Daoy (cell line): ENCODE data around the gene EPHA4. TPM values are rescaled to one million over a fixed set of nuclear protein-coding genes. Genes with fewer than 3 reads are reported as not detected.

Source experiments
- DNase-seq: peaks from one replicate; pipeline ENCODE4 v3.0.0-alpha.2; 2015; ENCODE audit warnings: low read depth
- total RNA-seq: library from RNA; depleted of rRNA; stranded (reverse); fragments of >200 nt; shearing (Covaris generic); gene quantifications from 2 replicates; pipeline ENCODE4 v1.2.3, GENCODE V29; 2014

Gene EPHA4
- total RNA-seq, 1 experiment from 2014 or later = 7.5 TPM

DNA sequence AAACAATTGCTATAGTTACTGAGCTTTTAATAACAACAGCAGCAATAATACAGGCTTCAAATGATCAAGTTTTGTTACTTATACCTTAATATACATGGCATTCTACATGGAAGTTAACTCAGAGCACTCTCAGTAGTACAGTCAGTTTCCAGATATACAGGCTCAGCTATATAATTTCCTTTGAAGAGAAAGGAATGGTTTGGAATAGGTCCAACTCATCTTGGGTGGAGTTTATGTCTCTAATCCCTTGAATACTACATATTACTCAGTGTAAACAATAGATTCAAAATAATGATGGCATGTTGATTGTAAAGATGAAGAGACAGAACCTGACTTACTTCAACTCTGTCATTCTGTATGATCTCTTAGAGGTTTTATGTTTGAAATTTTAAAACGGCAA, 174.9 kb downstream of the EPHA4 start:
- no peak for DNase-seq

DNA sequence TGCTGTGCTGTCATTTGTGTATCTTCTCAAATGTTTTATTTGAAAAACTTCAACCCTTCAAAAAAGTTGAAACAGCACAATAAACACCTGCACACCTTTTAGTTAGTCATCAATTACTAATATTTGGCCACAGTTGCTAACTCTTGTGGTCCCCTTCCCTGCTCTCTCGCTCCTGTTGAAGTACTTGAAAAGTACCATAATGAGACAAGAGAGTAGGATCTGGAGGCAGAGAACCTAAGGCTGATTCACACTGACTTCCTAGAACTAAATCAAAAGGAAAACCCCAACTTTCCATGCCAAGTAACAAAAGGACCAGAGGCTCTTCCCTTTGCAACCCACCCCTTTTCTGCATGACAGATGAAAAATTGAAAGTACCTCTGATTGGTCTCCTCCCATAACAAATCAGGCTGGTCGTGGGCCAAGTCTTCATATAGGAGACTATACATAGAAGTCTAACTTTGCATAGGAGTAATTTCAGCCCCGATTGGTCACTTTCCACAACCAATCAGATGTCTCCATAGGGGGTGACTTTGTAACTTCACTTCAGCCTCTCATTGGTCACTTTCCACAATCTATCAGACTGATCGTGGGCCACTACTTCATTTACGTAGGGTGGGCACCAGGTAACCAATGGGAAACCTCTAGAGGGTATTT, 179.7 kb downstream of the EPHA4 start:
- DNase-seq = no peak

DNA sequence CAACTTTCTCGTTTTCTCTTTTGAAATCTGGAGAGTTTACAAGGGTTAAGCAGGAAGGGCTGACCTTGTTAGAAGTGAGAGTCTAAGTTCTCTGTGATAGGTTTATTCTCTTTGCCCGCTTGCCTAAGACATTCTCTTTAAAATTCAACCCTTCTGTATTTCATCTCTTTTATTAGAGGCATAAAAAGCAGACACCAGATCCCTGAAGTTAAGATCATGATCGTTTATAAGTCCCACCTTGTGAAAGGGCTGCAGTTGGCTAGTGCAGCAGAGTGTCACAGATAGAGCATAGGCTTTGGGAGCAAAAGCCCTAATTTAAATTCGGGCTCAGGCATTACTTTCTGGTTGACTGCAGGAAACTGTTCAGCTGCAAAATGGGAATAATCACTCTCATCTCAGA, 181.2 kb downstream of the EPHA4 start:
- no peak for DNase-seq

DNA sequence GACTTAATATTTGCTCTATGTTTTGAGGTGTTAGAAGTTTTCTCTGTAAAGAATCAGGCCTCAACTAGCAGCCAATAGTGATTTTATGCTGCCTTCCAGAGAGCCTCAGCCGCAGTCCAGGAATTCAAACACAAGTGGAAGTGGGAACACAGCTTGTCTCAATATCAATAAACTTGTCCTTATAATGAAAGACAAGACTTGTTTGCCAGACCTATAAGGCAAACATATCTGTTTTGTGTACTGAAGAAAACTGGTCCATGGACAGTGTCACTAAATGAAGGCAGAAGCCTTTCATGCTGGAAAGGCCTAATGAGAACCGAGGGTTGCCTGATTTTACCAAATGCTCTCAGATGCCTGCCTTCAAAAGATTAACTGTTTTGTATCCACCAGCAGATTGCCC, 182.2 kb downstream of the EPHA4 start:
- no peak for DNase-seq

DNA sequence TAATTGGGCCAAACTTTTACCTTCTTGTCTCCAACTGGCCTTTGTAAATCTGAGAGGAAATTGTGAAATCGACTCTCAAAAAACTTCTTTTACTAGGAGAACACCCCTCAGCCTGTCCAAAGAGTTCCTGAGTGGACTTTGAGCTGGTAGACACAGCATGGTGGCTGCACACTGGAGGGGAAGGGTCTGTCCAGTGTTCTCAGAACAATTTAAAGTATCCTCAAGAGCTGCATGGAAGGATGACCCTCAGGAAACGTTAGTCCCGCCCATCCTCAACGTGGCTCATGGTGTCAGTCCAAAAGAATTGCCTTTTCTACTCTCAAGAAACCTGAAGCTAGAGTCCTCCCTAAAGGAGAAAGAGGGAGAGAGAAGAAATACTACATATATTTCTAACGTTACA, 182.7 kb downstream of the EPHA4 start:
- DNase-seq = no peak

DNA sequence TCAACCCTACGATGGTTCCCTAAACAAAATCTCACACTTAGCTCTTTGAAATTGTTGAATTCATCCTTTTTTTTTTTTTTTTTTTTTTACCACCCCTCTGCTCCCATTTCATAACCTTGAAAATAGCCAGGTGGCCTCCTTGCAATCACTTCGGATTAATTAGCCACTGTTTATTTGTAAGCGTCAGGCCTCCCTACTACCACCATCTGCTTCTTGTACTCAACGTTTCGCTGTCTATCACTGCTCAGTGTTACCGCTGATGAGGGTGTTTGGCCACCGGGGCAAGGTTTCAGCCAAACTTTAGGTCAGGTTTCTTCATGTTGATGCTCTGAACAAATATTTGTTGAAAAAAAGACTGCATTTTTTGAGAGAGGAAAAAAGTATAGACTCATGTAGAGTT, 183.2 kb downstream of the EPHA4 start:
- DNase-seq = no peak

DNA sequence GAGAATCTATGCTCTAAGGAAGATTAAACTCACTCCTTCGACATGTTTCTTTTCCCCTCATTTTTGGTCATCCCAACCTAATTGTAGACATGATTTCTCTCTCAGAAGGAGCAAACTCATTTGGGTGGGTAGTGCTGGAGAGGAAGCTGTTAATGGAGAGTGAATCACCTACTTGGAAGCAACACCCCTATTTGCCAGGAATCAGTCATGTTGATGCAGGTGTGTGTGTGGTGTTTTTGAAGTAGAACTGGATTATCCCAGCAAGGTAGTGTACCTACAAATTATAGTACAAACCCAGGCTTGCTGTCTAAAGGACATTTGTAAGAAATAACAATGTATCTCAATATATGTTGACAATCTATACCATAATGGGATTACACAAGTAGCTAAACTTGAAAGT, 186.4 kb downstream of the EPHA4 start:
- DNase-seq = no peak

DNA sequence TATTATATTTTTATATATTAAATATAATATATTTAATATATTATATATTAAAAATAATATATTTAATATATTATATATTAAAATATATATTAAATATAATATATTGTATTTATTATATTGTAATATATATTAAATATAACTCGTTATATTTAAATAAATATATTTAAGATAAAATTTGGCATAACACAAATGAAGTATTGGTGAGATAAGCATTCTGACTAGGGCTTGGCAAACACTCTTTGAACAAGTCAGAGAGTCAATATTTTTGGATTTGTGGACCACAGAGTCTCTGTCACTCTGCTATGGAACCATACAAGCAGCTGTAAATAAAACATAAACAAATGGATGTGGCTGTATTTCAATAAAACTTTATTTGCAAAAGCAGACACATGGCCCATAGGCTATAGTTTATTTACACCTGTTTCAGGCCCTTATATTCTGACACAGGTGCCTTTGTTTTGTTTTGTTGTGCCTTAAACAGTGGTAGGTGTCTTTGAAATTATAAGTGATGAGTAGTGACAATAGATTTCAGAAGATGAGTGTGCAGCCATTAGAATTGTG, 190.1 kb downstream of the EPHA4 start:
- DNase-seq = no peak

DNA sequence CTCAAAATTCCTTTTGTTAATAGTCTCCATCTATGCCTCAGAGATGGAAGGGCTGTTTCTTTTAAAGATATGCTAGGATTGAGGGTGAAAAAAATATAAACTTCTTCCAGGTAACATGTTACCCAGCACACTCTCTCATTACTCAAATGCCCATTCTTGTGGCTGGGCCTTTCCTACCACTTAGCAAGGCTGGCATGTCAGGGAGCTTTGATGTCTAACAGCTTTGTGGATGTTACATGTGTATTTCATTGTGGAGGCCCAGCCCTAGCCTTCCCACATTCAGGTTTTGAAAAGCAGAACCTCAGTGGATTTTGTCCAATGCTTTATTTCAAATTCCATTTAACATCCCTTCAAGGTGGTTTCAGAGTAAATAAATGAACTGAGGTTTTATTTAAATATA, 191.4 kb downstream of the EPHA4 start:
- no peak for DNase-seq

DNA sequence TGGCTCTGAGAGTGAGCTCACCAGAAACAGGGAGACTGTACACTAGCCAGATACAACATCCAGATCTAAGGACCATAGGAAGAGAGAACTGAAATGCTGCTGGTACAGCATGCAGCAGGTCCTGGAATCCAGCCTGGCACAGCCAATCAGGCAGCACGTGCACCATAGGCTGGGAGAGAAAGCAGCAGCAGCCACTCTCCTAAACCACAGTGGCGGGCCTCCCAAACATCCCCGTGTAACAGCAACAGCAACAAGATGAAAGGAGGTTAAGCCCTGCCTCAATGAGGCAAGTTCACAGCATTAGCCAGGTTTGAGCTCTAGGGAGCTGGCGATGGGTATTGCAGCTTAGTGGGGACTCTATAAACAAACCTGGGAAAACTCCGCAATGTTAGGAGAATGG, 192.0 kb downstream of the EPHA4 start:
- DNase-seq = no peak

DNA sequence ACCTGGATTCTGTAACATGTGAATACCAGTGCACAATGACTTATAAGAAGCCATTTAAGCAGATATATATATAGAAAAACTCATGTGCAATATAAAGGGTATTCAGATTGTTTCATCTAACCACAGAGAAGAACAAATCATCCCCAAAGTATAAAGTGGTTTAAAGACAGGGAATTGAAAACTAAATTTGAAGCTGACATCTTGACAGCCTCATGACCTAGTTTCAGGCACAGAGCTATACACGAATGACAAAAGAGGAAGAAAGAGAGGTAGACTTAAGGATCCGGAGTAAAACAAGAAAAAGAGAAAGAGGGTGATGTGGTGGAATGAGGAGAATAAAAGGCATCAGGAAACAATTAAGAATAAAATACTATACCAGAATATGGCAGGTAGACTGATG, 194.5 kb downstream of the EPHA4 start:
- no peak for DNase-seq

DNA sequence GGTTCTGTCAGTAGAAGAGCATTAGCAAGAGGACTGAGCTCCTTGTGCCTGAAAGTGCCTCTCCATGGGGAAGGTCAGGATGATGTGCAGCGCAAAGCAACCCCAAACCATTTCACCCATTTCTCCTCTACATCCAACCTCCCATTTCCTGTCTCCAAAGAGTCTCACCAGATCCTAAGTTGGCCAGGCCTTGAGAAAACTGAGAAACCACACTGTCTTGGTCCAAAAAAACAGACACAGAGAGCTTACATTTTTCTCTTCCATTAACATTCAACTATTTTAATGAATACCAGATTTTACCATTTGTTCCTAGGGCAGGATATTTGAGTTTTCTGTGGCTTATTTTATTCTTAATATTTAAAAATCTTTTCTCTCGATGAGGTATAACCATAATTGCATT, 195.0 kb downstream of the EPHA4 start:
- DNase-seq = no peak

DNA sequence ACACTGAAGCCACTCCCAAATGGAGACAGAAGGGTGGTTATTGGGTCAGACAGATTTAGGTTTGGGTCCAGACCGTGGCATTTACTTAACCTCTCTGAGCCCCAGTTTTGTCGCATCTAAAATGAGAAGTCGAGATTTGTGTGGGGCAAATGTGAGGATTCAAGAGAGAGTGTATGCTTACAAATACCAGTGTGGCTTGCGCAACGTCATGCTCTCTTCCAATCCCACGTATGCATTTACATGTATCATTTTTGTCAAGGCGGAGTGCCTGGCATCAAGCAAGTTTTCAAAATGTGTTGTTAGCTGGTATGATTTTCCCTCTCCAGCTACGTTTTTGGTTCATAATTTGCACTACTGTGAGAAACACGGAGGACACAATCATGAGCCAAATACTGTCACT, 197.9 kb downstream of the EPHA4 start:
- no peak for DNase-seq

DNA sequence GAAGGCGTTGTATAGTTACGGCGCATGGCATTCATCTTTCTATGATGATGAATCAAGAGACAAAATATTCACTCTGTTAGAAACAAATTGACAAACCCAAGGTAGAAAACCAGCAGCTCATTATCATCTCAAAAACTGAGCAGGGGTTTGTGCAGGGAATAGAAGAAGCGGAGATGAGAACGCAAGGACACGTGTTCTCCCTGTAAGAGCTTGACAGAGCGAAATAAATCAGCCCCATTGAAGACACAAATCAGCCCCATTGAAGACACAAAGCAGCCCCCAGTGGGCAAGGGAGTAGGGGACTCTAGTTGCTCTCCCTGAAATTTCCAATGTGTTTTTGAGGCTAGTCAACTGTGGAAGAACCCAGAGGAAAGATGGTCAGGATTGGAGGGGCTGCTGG, 199.2 kb downstream of the EPHA4 start:
- no peak for DNase-seq

DNA sequence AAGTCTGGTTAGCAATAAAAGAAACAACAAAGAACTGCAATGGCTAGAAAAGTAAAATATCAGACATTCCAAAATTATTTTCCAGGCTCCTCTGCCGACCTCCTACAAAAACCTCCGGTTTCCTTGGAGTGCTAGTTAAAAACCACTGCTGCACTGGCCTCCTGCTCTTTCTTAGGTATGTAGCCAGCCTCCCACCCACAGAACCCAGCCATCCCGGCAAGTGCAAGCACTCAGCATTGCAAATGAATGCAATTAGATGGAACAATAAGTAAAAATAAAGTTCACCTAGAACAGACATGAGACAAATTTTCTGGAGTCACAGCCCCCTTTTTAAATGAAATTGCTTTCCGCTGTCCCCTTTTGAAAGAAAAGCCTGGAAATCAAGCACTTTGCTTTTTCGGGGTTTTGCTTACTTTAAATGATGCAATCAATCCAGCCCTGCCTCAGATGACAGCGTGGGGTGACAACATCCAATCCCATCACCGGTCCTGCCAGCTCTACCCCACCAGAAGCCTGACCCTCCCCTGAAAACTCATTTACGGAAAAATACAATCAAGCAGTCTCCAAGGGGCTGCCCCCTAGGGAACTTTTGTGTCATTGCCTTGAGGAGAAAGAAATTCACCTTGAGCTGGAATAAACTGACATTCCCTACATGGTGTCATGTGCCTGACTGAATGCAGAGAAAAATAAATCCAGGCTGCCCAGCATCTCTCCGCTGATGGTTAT, 199.8 kb downstream of the EPHA4 start:
- DNase-seq = no peak

DNA sequence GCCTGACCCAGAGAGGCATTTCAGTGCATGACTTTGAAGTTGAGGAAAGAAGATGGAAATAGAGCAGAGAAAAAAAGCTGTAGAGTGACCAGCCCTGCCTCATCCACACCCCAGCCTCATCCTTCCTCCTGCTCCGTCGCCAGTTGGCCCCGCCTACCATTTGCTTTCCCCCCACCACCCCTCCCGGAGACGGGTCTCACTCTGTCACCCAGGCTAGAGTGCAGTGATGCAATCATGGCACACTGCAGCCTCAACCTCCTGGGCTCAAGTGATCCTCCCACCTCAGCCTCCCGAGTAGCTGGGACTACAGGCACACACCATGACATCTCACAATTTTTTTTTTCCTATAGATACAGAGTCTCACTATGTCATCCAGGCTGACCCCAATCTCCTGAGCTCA, 200.8 kb downstream of the EPHA4 start:
- DNase-seq = no peak

DNA sequence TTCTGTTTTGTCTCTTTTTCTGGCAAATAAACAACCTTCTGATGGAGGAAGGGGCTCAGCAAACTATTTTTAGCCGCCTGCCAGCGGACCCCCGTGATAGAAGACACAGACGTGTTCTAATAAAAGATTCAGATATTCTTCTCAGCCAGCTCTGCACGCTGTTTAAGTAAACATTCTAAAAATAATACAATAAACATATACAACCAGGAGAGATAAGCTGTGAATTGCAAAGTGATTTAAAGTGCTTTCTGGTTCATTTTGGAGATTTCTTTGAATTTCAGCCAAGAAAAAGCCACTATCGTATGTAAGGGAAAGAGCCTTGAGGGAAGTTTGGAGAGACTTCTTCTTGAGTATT, 201.3 kb downstream of the EPHA4 start:
- no peak for DNase-seq

DNA sequence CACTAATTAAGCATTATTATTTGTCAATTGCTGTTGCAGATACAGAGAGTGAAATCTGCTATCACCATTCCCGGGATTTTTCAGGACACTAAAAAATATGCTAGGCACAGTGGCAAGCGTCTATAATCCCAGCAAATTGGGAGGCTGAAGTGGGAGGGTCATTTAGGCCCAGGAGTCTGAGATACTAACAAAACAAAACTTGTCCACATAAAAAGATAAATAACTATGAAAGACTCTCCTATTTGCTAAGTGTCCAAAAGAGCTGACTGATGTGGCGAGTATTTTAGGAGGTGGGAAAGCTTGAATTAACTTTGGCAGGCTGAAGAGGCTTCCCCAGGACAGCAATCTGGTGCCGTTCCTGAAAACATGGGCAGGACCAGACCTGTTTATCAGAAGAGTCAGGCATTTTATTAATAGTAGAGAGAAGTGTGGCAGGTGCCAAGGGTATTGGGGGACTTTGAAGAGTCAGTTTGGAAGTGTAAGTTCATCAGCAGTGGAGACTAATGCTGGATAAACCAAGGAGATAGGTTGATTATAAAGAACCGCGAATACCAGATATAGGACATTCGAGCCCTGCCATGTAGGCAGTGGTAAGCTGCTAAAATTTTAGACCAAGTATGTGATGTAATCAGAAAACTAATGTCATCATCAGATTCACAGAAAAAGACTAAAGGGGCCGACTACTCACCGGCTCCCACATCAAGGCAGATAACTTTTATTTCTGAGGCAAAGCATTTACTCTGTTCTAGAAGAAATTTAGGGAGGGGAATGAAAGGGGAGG, 201.8 kb downstream of the EPHA4 start:
- no peak for DNase-seq
